Epithelial cell of proximal tubule (primary cell): ENCODE data around the gene RRP1. TPM values are rescaled to one million over a fixed set of nuclear protein-coding genes. Genes with fewer than 3 reads are reported as not detected.

Source experiments
- DNase-seq: peaks from one replicate; pipeline ENCODE4 v3.0.0-alpha.2; 2011; ENCODE audit warnings: low read depth
- H3K4me3 ChIP-seq: 2 replicates; pipeline ENCODE4 v1.5.1; 2011; ENCODE audit warnings: low read depth, mild to moderate bottlenecking, low read length
- CTCF ChIP-seq: conservative IDR thresholded peaks from 2 replicates; pipeline ENCODE4 v1.5.1; 2012; ENCODE audit warnings: low read depth, mild to moderate bottlenecking, low read length
- total RNA-seq: library from RNA; depleted of rRNA; stranded (reverse); fragments of >200 nt; gene quantifications from 2 replicates; pipeline ENCODE4 v1.2.3, GENCODE V29; 2015

The RRP1 gene
- total RNA-seq, 1 donor from 2014 or later, result 26.1 TPM

- no peak overlapping the region for H3K4me3 ChIP-seq
- DNase-seq, result no peak
- TF ChIP-seq CTCF, result no peak
Observed at GRCh38 chr21:43808832-43809251, 19.5 kb downstream of the RRP1 start.

- DNase-seq, result no peak
- no peak for TF ChIP-seq CTCF
- H3K4me3 ChIP-seq, result no peak overlapping the region
Observed at GRCh38 chr21:43809346-43809799, 20.0 kb downstream of the RRP1 start.

- DNase-seq, result no peak
- TF ChIP-seq CTCF, result no peak
- no peak overlapping the region for H3K4me3 ChIP-seq
Observed at GRCh38 chr21:43809853-43810504, 20.6 kb downstream of the RRP1 start.

- peak overlapping the region; percentile 26 for H3K4me3 ChIP-seq
- no peak for DNase-seq
- TF ChIP-seq CTCF, result peak; percentile 95
Observed at GRCh38 chr21:43810505-43811261, 21.3 kb downstream of the RRP1 start.

- no peak overlapping the region for H3K4me3 ChIP-seq
- DNase-seq, result no peak
- no peak for TF ChIP-seq CTCF
Observed at GRCh38 chr21:43811262-43812105, 22.1 kb downstream of the RRP1 start.

- H3K4me3 ChIP-seq, result no peak overlapping the region
- no peak for DNase-seq
- TF ChIP-seq CTCF, result no peak
Observed at GRCh38 chr21:43812139-43812821, 22.9 kb downstream of the RRP1 start.
